PC-3 (cell line): ENCODE measurements around the gene RFX4. TPM values are rescaled to one million over a fixed set of nuclear protein-coding genes. Genes with fewer than 3 reads are reported as not detected.

Source experiments
- ATAC-seq: fragments of 200-7000 bp; cut with Tn5 transposase; 2 replicates; pipeline ENCODE4 v1.9.1; 2020; ENCODE audit warnings: mild to moderate bottlenecking, moderate library complexity
- BruUV-seq: library from RNA; stranded (reverse); fragments of 400-500 nt; replicated peaks from 2 replicates; lab custom pipeline; 2021; lab: Mats Ljungman, UMichigan
- CTCF ChIA-PET: fragments of 300-600 bp; sonication (Branson Sonifier 250); formaldehyde crosslinking; loops from one replicate; lab custom pipeline; 2022; ENCODE audit warnings: antibody characterized with exemption; lab: Charles Lee
- POLR2A ChIA-PET: fragments of 300-600 bp; sonication (Branson Sonifier 250); formaldehyde crosslinking; loops from one replicate; lab custom pipeline; 2022; ENCODE audit warnings: antibody characterized with exemption; ENCODE audit not compliant: unreplicated experiment; lab: Charles Lee
- DNase-seq: peaks from one replicate; pipeline ENCODE4 v3.0.0-alpha.2; 2015
- H2AFZ ChIP-seq: fragments of 300-600 bp; sonication (generic); 2 replicates; pipeline ENCODE4 v1.6.0; 2016; ENCODE audit warnings: antibody characterized with exemption, low read length
- H3F3A ChIP-seq: fragments of 300-600 bp; sonication (generic); one replicate; pipeline ENCODE4 v1.6.0; 2017; ENCODE audit warnings: antibody characterized with exemption, low read length, control low read depth, mild to moderate bottlenecking; ENCODE audit not compliant: unreplicated experiment
- H3K27ac ChIP-seq: fragments of 300-600 bp; sonication (generic); 2 replicates; pipeline ENCODE4 v1.5.1; 2016; ENCODE audit warnings: mild to moderate bottlenecking, low read length
- H3K27me3 ChIP-seq: fragments of 300-600 bp; sonication (generic); 2 replicates; pipeline ENCODE4 v1.6.1; 2016; ENCODE audit warnings: low read length, mixed read lengths
- H3K36me3 ChIP-seq: fragments of 300-600 bp; sonication (generic); 2 replicates; pipeline ENCODE4 v1.6.1; 2016; ENCODE audit warnings: low read depth, mixed run types, low read length, mixed read lengths
- H3K4me1 ChIP-seq: fragments of 300-600 bp; sonication (generic); 2 replicates; pipeline ENCODE4 v1.5.1; 2016; ENCODE audit warnings: low read length; ENCODE audit not compliant: insufficient read depth
- H3K4me2 ChIP-seq: fragments of 300-600 bp; sonication (generic); 2 replicates; pipeline ENCODE4 v1.6.0; 2016; ENCODE audit warnings: low read length
- H3K4me3 ChIP-seq: fragments of 300-600 bp; sonication (generic); 2 replicates; pipeline ENCODE4 v1.5.1; 2016; ENCODE audit warnings: mild to moderate bottlenecking, low read length, mixed read lengths
- H3K79me2 ChIP-seq: fragments of 300-600 bp; sonication (generic); 2 replicates; pipeline ENCODE4 v1.6.1; 2017; ENCODE audit warnings: low read length, mixed read lengths
- H3K9ac ChIP-seq: fragments of 300-600 bp; sonication (generic); 2 replicates; pipeline ENCODE4 v1.6.0; 2016; ENCODE audit warnings: mild to moderate bottlenecking, low read length
- H3K9me2 ChIP-seq: fragments of 300-600 bp; sonication (generic); replicated peaks from 2 replicates; pipeline ENCODE4 v1.6.1; 2016; ENCODE audit warnings: mixed run types, low read length, mixed read lengths
- H3K9me3 ChIP-seq: fragments of 300-600 bp; sonication (generic); 2 replicates; pipeline ENCODE4 v1.6.1; 2016; ENCODE audit warnings: low read length, mixed read lengths
- H4K20me1 ChIP-seq: fragments of 300-600 bp; sonication (generic); 2 replicates; pipeline ENCODE4 v1.6.1; 2016; ENCODE audit warnings: low read length, mixed read lengths
- CTCF ChIP-seq: fragments of 300-600 bp; sonication (generic); conservative IDR thresholded peaks from 2 replicates; pipeline ENCODE4 v1.5.1; 2017; ENCODE audit warnings: antibody characterized with exemption, low read depth, mild to moderate bottlenecking, low read length
- EZH2 ChIP-seq: fragments of 300-600 bp; sonication (generic); IDR thresholded peaks from one replicate; pipeline ENCODE4 v1.6.1; 2017; ENCODE audit warnings: antibody characterized with exemption, mild to moderate bottlenecking, low read length; ENCODE audit not compliant: unreplicated experiment
- EZH2phosphoT487 ChIP-seq: fragments of 300-600 bp; sonication (generic); IDR thresholded peaks from 2 replicates; pipeline ENCODE4 v1.6.1; 2018; ENCODE audit warnings: mild to moderate bottlenecking, antibody characterized with exemption, low read length, borderline replicate concordance
- intact Hi-C: fragments of 100-400 bp; cut with micrococcal nuclease; formaldehyde crosslinking; loops from 2 replicates; pipeline ENCODE4 v1.9.0; 2023
- total RNA-seq: library from RNA; depleted of rRNA; stranded (reverse); fragments of >200 nt; gene quantifications from 2 replicates; pipeline ENCODE4 v1.2.3, GENCODE V29; 2014

The RFX4 gene
- total RNA-seq, 1 experiment from 2014 or later = not detected

GRCh38 chr12:106712768-106713167, 130.0 kb downstream of the RFX4 start:
- Histone ChIP-seq H3K4me2 (no peak overlapping the region), H3K9ac (no peak overlapping the region), H3F3A (no peaks in the 10 kb centered on the region), H3K79me2 (no peaks in the 10 kb centered on the region), H3K4me3 (no peak overlapping the region), H3K9me3 (no peaks in the 10 kb centered on the region), H4K20me1 (no peaks in the 10 kb centered on the region), H3K9me2 (no peaks in the 10 kb centered on the region), H3K4me1 (no peaks in the 10 kb centered on the region), H3K36me3 (no peaks in the 10 kb centered on the region), H3K27ac (no peak overlapping the region), H2AFZ (no peak overlapping the region), H3K27me3 (peaks cover 19% of the 10 kb centered on the region; the same call in 1 of the 2 replicates)
- ChIA-PET POLR2A (no interaction called here), CTCF (no interaction called here)
- intact Hi-C loops = no loop called here
- ATAC-seq = no peak
- TF ChIP-seq EZH2 (no peak), CTCF (no peak), EZH2phosphoT487 (no peak)
- BruUV-seq = no TSS peak
- no peak for DNase-seq

GRCh38 chr12:106714926-106715325, 132.1 kb downstream of the RFX4 start:
- no peaks in the 10 kb centered on the region for H3K9me3 ChIP-seq
- DNase-seq = no peak
- H3K27me3 ChIP-seq = peaks cover 34% of the 10 kb centered on the region; the same call in 1 of the 2 replicates
- H3K4me1 ChIP-seq = no peaks in the 10 kb centered on the region
- no TSS peak for BruUV-seq
- no peaks in the 10 kb centered on the region for H3K9me2 ChIP-seq
- ATAC-seq = no peak
- H3K4me2 ChIP-seq = no peak overlapping the region
- ChIA-PET POLR2A (no interaction called here), CTCF (no interaction called here)
- no peak overlapping the region for H2AFZ ChIP-seq
- H4K20me1 ChIP-seq = no peaks in the 10 kb centered on the region
- H3K27ac ChIP-seq = no peak overlapping the region
- no peaks in the 10 kb centered on the region for H3K79me2 ChIP-seq
- no peaks in the 10 kb centered on the region for H3K36me3 ChIP-seq
- no peak overlapping the region for H3K9ac ChIP-seq
- intact Hi-C loops = no loop called here
- no peak overlapping the region for H3K4me3 ChIP-seq
- H3F3A ChIP-seq = no peaks in the 10 kb centered on the region
- TF ChIP-seq CTCF (no peak), EZH2 (no peak), EZH2phosphoT487 (no peak)

DNA sequence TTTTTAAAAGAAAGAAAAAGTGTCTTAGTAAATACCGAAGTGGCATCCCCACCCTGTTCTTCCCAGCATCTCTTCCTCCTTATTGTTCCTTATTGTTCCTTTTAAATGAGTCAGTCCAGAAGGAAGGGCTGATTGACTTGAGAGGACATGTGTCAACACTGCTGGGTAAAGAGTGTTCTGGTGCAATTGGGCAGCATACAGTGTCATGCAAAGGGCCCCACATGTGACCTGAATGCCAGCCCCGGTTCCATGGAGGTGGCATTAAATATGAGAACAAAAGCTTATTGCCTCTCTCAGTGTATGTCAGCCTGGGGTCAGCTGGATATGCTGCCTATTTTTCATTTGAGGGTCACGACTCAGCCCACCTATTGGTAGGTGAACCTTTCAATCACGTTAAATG, 132.8 kb downstream of the RFX4 start:
- BruUV-seq = no TSS peak
- Histone ChIP-seq H3K79me2 (no peaks in the 10 kb centered on the region), H3K27me3 (peaks cover 36% of the 10 kb centered on the region; the same call in 1 of the 2 replicates), H3K9ac (no peak overlapping the region), H3K4me1 (no peaks in the 10 kb centered on the region), H3K27ac (no peak overlapping the region), H3K9me2 (no peaks in the 10 kb centered on the region), H3K36me3 (no peaks in the 10 kb centered on the region), H4K20me1 (no peaks in the 10 kb centered on the region), H3K9me3 (no peaks in the 10 kb centered on the region), H3K4me2 (no peak overlapping the region), H2AFZ (no peak overlapping the region), H3K4me3 (no peak overlapping the region), H3F3A (no peaks in the 10 kb centered on the region)
- DNase-seq (no peak), ATAC-seq (no peak; the same call in 1 of the 2 replicates)
- POLR2A ChIA-PET = no interaction called here
- TF ChIP-seq EZH2phosphoT487 (no peak), EZH2 (no peak), CTCF (no peak)
- CTCF ChIA-PET = no interaction called here
- intact Hi-C loops = no loop called here
